ENCODE results near the gene SLC2A10.

GRCh38 chr20:46755483-46756413, 46.3 kb downstream of the SLC2A10 start:
- no peak for TF ChIP-seq CTCF (IDR thresholded peaks at IDR 0.05 in 2 of 3, conservative IDR thresholded peaks at IDR 0.05 in 1 of 3; ENCODE audit: borderline replicate concordance in 1 of 3, insufficient read depth in 1 of 3, low read depth in 2 of 3, low read length in 2 of 3)
- no peak for TF ChIP-seq CEBPB (IDR thresholded peaks at IDR 0.05; ENCODE audit: low read depth)
